GM21576 (cell line): ENCODE results near the gene KRTAP3-3.
"Not testable (repeated sequence)": the region's sequence is repeated elsewhere in the genome, so short reads cannot be mapped to it uniquely, and the experiment has no call there.

Experiments used
- ATAC-seq: cut with Tn5 transposase; IDR thresholded peaks from one replicate; pipeline ENCODE4 v1.9.1; 2021; ENCODE audit warnings: mild to moderate bottlenecking, moderate library complexity; ENCODE audit not compliant: unreplicated experiment

The KRTAP3-3 gene

GRCh38 chr17:40993839-40994238 lies at the start of gene KRTAP3-3:
KRTAP3-3 (minus strand) TSS chr17:40994164; CDS start chr17:40994097, 67 bp downstream.
- no peak for ATAC-seq

- no peak for ATAC-seq
Observed at GRCh38 chr17:41042953-41043352, 49.0 kb upstream of the KRTAP3-3 start.

GRCh38 chr17:41040783-41041571 lies 47.0 kb upstream of the KRTAP3-3 start, which contains the start of gene KRTAP1-1:
KRTAP1-1 (minus strand) TSS chr17:41041450; CDS start chr17:41041397, 53 bp downstream.
- not testable (repeated sequence) for ATAC-seq

- no peak for ATAC-seq
Observed at GRCh38 chr17:41037853-41038350, 43.9 kb upstream of the KRTAP3-3 start.

- ATAC-seq, result not testable (repeated sequence)
Observed at GRCh38 chr17:41034346-41034935, 40.5 kb upstream of the KRTAP3-3 start, which contains the start of gene KRTAP1-3. KRTAP1-3 (minus strand) TSS chr17:41034874; CDS start chr17:41034821, 53 bp downstream.

GRCh38 chr17:41029633-41030245 lies 35.8 kb upstream of the KRTAP3-3 start, which contains the start of gene KRTAP1-4:
KRTAP1-4 (minus strand) TSS chr17:41030195; CDS start chr17:41030078, 117 bp downstream.
- no peak for ATAC-seq

- no peak for ATAC-seq
Observed at GRCh38 chr17:41026715-41027471, 32.9 kb upstream of the KRTAP3-3 start, which contains the start of gene KRTAP1-5. KRTAP1-5 (minus strand) TSS chr17:41027208; CDS start chr17:41027155, 53 bp downstream.

GRCh38 chr17:41024697-41025096 lies 30.7 kb upstream of the KRTAP3-3 start:
- ATAC-seq, result no peak

GRCh38 chr17:41020336-41020735 lies 26.4 kb upstream of the KRTAP3-3 start:
- no peak for ATAC-seq

GRCh38 chr17:41019415-41019814 lies 25.5 kb upstream of the KRTAP3-3 start:
- ATAC-seq, result no peak

- no peak for ATAC-seq
Observed at GRCh38 chr17:41018541-41018940, 24.6 kb upstream of the KRTAP3-3 start.

- ATAC-seq, result no peak
Observed at GRCh38 chr17:41016578-41017215, 22.7 kb upstream of the KRTAP3-3 start.

- no peak for ATAC-seq
Observed at GRCh38 chr17:41015454-41015853, 21.5 kb upstream of the KRTAP3-3 start.

GRCh38 chr17:41013606-41014005 lies 19.6 kb upstream of the KRTAP3-3 start:
- ATAC-seq, result no peak

- no peak for ATAC-seq
Observed at GRCh38 chr17:41013181-41013580, 19.2 kb upstream of the KRTAP3-3 start.

GRCh38 chr17:41012326-41013120 lies 18.6 kb upstream of the KRTAP3-3 start:
- ATAC-seq, result no peak

GRCh38 chr17:41010441-41010840 lies 16.5 kb upstream of the KRTAP3-3 start:
- no peak for ATAC-seq

- ATAC-seq, result no peak
Observed at GRCh38 chr17:41009936-41010335, 16.0 kb upstream of the KRTAP3-3 start.

GRCh38 chr17:41009301-41009760 lies 15.4 kb upstream of the KRTAP3-3 start:
- no peak for ATAC-seq
